Ectodermal cell (in vitro differentiated cells): Measurements from ENCODE around the gene PRR16.

Experiments used
- H3K27ac ChIP-seq: 2 replicates; pipeline ENCODE4 v1.7.0; 2013; ENCODE audit warnings: mild to moderate bottlenecking, low read depth, low read length; ENCODE audit not compliant: insufficient read depth, poor library complexity, severe bottlenecking
- H3K27me3 ChIP-seq: 2 replicates; pipeline ENCODE4 v1.7.0; 2013; ENCODE audit warnings: mild to moderate bottlenecking, low read length; ENCODE audit not compliant: insufficient read depth, control insufficient read depth, poor library complexity, severe bottlenecking
- H3K36me3 ChIP-seq: one replicate; pipeline ENCODE4 v1.7.0; 2013; ENCODE audit warnings: low read length; ENCODE audit not compliant: control insufficient read depth, insufficient read depth
- H3K4me1 ChIP-seq: one replicate; pipeline ENCODE4 v1.7.0; 2013; ENCODE audit warnings: low read length; ENCODE audit not compliant: control insufficient read depth, insufficient read depth
- H3K4me3 ChIP-seq: 2 replicates; pipeline ENCODE4 v1.7.0; 2013; ENCODE audit warnings: low read depth, low read length, control low read depth; ENCODE audit not compliant: insufficient read depth
- H3K9me3 ChIP-seq: 2 replicates; pipeline ENCODE4 v1.7.0; 2013; ENCODE audit warnings: mild to moderate bottlenecking, low read length, moderate library complexity; ENCODE audit not compliant: control insufficient read depth
- WGBS, 2 experiments: methylation state at CpG; one replicate each; pipeline ENCODE4 v1.1.7; 2013; ENCODE audit warnings: missing lambda C conversion rate in 2 of 2; 5-methylcytosine and 5-hydroxymethylcytosine counted together

PRR16 gene

GRCh38 chr5:120600639-120601038, 136.5 kb downstream of the PRR16 start:
- H3K36me3 ChIP-seq: no peaks in the 10 kb centered on the region
- no peaks in the 10 kb centered on the region for H3K4me1 ChIP-seq
- no peaks in the 10 kb centered on the region for H3K9me3 ChIP-seq
- no peak overlapping the region for H3K4me3 ChIP-seq
- no peak overlapping the region for H3K27ac ChIP-seq
- WGBS, 2 experiments: 92 to 97% methylated on average over 2 to 3 of the region's 4 CpGs
- H3K27me3 ChIP-seq: no peaks in the 10 kb centered on the region

- no peaks in the 10 kb centered on the region for H3K9me3 ChIP-seq
- 78% methylated on average over 1 of the region's 1 CpG; no CpG with 5 or more reads in 1 of the 2 experiments for WGBS, 2 experiments
- H3K27me3 ChIP-seq: no peaks in the 10 kb centered on the region
- H3K36me3 ChIP-seq: no peaks in the 10 kb centered on the region
- no peak overlapping the region for H3K27ac ChIP-seq
- H3K4me3 ChIP-seq: no peak overlapping the region
- H3K4me1 ChIP-seq: no peaks in the 10 kb centered on the region
Observed at GRCh38 chr5:120602033-120602432, 137.9 kb downstream of the PRR16 start.

GRCh38 chr5:120604884-120605283, 140.8 kb downstream of the PRR16 start:
- no peak overlapping the region for H3K4me3 ChIP-seq
- H3K36me3 ChIP-seq: no peaks in the 10 kb centered on the region
- H3K27me3 ChIP-seq: no peaks in the 10 kb centered on the region
- H3K4me1 ChIP-seq: no peaks in the 10 kb centered on the region
- H3K9me3 ChIP-seq: no peaks in the 10 kb centered on the region
- 88 to 100% methylated on average over 2 of the region's 2 CpGs for WGBS, 2 experiments
- no peak overlapping the region for H3K27ac ChIP-seq

- no peaks in the 10 kb centered on the region for H3K4me1 ChIP-seq
- no peaks in the 10 kb centered on the region for H3K27me3 ChIP-seq
- no peak overlapping the region for H3K4me3 ChIP-seq
- H3K27ac ChIP-seq: no peak overlapping the region
- H3K36me3 ChIP-seq: no peaks in the 10 kb centered on the region
- no peaks in the 10 kb centered on the region for H3K9me3 ChIP-seq
- WGBS, 2 experiments: 87 to 89% methylated on average over 1 of the region's 1 CpG
Observed at GRCh38 chr5:120605325-120606079, 141.4 kb downstream of the PRR16 start.

- no peak overlapping the region for H3K4me3 ChIP-seq
- H3K36me3 ChIP-seq: no peaks in the 10 kb centered on the region
- H3K27me3 ChIP-seq: no peaks in the 10 kb centered on the region
- no peak overlapping the region for H3K27ac ChIP-seq
- 94 to 100% methylated on average over 1 of the region's 1 CpG for WGBS, 2 experiments
- H3K4me1 ChIP-seq: no peaks in the 10 kb centered on the region
- H3K9me3 ChIP-seq: no peaks in the 10 kb centered on the region
Observed at GRCh38 chr5:120609570-120609969, 145.5 kb downstream of the PRR16 start.

- Histone ChIP-seq H3K36me3 (no peaks in the 10 kb centered on the region), H3K4me3 (no peak overlapping the region), H3K4me1 (no peaks in the 10 kb centered on the region), H3K9me3 (no peaks in the 10 kb centered on the region), H3K27me3 (no peaks in the 10 kb centered on the region), H3K27ac (no peak overlapping the region)
- WGBS, 2 experiments: 89 to 94% methylated on average over 2 of the region's 2 CpGs
Observed at GRCh38 chr5:120610145-120610544, 146.0 kb downstream of the PRR16 start.

- Histone ChIP-seq H3K4me3 (no peak overlapping the region), H3K4me1 (no peaks in the 10 kb centered on the region), H3K27me3 (no peaks in the 10 kb centered on the region), H3K27ac (no peak overlapping the region), H3K36me3 (no peaks in the 10 kb centered on the region), H3K9me3 (no peaks in the 10 kb centered on the region)
Observed at GRCh38 chr5:120613729-120614128, 149.6 kb downstream of the PRR16 start.

GRCh38 chr5:120614531-120615180, 150.6 kb downstream of the PRR16 start:
- no peaks in the 10 kb centered on the region for H3K36me3 ChIP-seq
- H3K27ac ChIP-seq: no peak overlapping the region
- H3K4me3 ChIP-seq: no peak overlapping the region
- H3K27me3 ChIP-seq: no peaks in the 10 kb centered on the region
- H3K9me3 ChIP-seq: no peaks in the 10 kb centered on the region
- H3K4me1 ChIP-seq: no peaks in the 10 kb centered on the region
- WGBS, 2 experiments: 58 to 80% methylated on average over 2 of the region's 2 CpGs

GRCh38 chr5:120615967-120616645, 152.0 kb downstream of the PRR16 start:
- H3K4me3 ChIP-seq: no peak overlapping the region
- H3K4me1 ChIP-seq: no peaks in the 10 kb centered on the region
- H3K36me3 ChIP-seq: no peaks in the 10 kb centered on the region
- no peaks in the 10 kb centered on the region for H3K27me3 ChIP-seq
- no peaks in the 10 kb centered on the region for H3K9me3 ChIP-seq
- 73 to 82% methylated on average over 6 to 7 of the region's 7 CpGs for WGBS, 2 experiments
- no peak overlapping the region for H3K27ac ChIP-seq

- whole genome bisulfite sequencing, 2 experiments: 70% methylated on average over 1 to 2 of the region's 2 CpGs
Observed at GRCh38 chr5:120621339-120621738, 157.2 kb downstream of the PRR16 start.

More at GRCh38 chr5:120621339-120621738, 157.2 kb downstream of the PRR16 start:
- H3K4me3 ChIP-seq: no peak overlapping the region
- no peaks in the 10 kb centered on the region for H3K27me3 ChIP-seq
- H3K27ac ChIP-seq: no peak overlapping the region
- H3K36me3 ChIP-seq: no peaks in the 10 kb centered on the region
- H3K4me1 ChIP-seq: no peaks in the 10 kb centered on the region
- no peaks in the 10 kb centered on the region for H3K9me3 ChIP-seq
